ENCODE measurements around the gene TYROBP.

- no peak for TF ChIP-seq CTCF (conservative IDR thresholded peaks at IDR 0.05 in 1 of 2, IDR thresholded peaks at IDR 0.05 in 1 of 2; ENCODE audit: extremely low read depth in 1 of 2, insufficient read depth in 1 of 2, low read depth in 1 of 2, low read length in 2 of 2)
- no peak for TF ChIP-seq EZH2 (IDR thresholded peaks at IDR 0.05; ENCODE audit: borderline replicate concordance, low read length)
Measured at GRCh38 chr19:35944556-35944955, 36.5 kb upstream of the TYROBP start.
